NOMO-1 (cell line): ENCODE measurements around the gene ABCA6.
"Not testable (repeated sequence)": the region's sequence is repeated elsewhere in the genome, so short reads cannot be mapped to it uniquely, and the experiment has no call there.

ENCODE experiments used
- DNase-seq, 2 experiments: peaks; one replicate each; lab custom pipeline; 2025; ENCODE audit not compliant: unreplicated experiment in 2 of 2; lab: John Stamatoyannopoulos, UW

The ABCA6 gene, protein sequence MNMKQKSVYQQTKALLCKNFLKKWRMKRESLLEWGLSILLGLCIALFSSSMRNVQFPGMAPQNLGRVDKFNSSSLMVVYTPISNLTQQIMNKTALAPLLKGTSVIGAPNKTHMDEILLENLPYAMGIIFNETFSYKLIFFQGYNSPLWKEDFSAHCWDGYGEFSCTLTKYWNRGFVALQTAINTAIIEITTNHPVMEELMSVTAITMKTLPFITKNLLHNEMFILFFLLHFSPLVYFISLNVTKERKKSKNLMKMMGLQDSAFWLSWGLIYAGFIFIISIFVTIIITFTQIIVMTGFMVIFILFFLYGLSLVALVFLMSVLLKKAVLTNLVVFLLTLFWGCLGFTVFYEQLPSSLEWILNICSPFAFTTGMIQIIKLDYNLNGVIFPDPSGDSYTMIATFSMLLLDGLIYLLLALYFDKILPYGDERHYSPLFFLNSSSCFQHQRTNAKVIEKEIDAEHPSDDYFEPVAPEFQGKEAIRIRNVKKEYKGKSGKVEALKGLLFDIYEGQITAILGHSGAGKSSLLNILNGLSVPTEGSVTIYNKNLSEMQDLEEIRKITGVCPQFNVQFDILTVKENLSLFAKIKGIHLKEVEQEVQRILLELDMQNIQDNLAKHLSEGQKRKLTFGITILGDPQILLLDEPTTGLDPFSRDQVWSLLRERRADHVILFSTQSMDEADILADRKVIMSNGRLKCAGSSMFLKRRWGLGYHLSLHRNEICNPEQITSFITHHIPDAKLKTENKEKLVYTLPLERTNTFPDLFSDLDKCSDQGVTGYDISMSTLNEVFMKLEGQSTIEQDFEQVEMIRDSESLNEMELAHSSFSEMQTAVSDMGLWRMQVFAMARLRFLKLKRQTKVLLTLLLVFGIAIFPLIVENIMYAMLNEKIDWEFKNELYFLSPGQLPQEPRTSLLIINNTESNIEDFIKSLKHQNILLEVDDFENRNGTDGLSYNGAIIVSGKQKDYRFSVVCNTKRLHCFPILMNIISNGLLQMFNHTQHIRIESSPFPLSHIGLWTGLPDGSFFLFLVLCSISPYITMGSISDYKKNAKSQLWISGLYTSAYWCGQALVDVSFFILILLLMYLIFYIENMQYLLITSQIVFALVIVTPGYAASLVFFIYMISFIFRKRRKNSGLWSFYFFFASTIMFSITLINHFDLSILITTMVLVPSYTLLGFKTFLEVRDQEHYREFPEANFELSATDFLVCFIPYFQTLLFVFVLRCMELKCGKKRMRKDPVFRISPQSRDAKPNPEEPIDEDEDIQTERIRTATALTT (N-terminal part only)

DNA sequence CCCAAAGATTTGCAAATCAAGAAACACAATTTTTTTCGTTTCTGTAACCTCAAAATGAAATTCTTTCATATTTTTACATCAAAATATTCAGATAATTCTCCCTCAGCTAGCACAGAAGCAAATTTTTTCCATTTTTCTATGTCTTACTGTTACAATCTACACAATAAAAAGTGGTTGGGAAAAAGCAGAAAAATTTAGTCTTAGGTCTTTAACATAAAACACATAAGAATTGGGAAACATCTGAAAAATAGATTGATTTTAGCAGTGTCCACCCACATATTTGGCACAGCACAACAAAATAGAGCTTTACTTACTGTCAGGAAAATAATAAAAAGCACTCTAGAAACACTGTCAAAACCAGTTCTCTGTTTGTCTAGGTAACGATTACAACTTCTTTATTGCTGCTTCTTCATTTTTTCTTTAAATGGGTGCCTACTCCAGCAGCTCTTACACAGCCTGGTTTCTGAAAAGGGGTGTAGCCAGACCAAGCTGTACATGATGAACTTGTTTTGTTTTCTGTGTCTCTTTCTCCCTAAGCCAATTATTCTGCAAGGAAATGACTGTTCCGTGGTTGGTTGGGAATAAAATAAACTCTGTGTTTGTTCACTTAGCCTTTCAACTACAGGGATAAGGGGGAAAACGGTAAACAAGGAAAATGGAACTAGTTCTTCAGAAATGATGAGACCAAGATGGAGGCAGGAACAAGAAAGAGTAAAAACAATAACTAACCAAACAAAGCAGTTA, at the start of gene ABCA6:
TSS of gene ABCA6 (minus strand) at position 465 of the 744 bp plus-strand sequence. CDS start 1,192 bp downstream, outside the sequence.
- DNase-seq: peak in 1 of 2 experiments; percentile 14

DNA sequence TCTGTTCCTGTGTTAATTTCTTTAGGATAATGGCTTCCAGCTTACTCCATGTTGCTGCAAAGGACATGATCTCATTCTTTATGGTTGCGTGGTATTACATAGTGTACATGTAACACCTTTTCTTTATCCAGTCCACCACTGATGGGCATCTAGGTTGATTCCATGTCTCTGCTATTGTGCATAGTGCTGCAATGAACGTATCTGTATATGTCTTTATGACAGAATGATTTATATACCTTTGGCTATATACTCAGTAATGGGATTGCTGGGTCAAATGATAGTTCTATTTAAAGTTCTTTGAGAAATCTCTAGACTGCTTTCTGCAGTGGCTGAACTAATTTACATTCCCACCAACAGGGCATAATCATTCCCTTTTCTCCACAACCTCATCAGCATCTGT, 47.1 kb upstream of the ABCA6 start:
- no peak for DNase-seq

DNA sequence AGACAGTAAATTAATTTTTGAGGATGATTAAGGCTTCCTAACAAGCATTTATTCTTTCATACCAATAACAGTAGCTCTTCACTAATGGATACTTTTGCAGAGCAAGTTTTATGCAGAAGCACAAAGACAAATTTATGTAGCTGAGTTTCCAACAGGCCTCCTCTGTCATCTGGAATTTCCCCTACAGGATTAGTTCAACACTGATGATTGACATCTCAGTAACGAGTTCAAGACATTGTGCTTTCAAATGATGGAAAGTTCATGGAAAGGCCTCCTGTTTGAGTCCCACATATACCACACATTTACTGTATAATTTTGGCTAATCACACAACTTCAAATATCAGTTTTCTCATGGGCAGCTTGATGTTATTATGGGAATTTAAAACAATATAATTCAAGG, 46.4 kb upstream of the ABCA6 start:
- DNase-seq: no peak

DNA sequence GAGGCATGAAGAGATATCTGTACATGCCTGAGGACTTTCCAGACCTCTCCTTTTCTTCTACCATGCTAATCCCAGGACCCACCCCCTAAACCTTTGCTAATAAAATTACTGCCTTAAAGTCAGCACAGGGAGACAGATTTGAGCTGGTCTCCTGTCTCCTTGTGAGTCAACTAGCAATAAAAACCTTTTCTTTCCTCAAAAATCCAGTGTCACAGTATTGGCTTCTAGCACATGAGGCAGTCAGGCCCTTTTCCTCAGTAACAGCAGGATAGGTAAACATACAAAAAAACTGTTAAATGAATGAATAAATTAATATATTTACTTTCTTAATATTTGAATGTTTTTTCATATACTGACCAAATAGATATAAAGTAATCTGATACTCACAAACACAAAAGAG, 45.6 kb upstream of the ABCA6 start:
- no peak for DNase-seq

DNA sequence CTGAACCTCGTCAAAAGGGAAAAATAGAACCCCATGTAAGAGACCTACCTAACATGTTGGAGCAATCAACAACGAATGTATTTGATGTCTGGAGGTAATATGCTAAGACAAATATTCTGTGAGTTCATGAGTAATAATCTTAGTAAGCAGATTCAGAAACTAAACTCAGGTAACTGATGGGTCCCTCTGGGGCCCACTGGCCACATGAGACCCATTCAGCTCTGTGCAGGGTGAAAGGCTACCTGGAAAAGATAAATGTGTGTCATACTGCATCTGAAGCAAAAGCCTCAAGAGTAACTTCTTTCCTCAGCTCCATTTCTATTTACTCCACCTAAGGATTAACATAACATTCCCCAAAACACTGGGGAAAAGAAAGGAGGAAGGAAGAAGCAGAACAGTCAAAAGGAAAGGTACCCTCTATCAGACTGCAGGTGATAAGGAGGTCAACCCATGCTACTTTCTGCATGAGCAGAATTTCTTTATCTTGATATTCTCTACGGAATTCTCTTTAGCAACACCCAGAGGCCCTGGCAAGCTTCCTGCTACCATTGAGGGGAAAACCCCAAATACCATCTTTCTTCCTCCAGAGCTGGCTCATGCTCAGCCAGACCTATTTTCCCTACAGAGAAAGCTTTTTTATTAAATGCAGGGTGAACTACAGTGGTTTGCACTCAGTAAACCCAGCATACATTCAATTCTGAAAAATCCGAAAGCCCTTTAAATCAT, 37.7 kb upstream of the ABCA6 start:
- no peak for DNase-seq

DNA sequence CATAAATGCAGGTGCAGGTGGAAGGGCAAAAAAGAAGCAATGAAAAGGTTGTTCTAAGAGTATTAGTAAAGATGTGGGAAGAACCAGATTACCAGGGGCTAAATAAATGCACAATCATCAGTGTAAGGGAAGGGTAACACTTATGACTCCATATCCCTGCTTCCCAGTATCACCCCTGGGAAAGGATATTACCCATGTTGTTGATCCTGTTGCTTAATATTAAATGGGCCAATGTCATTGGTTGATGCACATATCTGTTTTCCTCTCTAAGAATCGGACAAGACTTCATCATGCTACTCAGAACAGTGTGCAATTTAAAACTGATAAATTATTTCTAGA, 34.7 kb upstream of the ABCA6 start:
- no peak for DNase-seq

DNA sequence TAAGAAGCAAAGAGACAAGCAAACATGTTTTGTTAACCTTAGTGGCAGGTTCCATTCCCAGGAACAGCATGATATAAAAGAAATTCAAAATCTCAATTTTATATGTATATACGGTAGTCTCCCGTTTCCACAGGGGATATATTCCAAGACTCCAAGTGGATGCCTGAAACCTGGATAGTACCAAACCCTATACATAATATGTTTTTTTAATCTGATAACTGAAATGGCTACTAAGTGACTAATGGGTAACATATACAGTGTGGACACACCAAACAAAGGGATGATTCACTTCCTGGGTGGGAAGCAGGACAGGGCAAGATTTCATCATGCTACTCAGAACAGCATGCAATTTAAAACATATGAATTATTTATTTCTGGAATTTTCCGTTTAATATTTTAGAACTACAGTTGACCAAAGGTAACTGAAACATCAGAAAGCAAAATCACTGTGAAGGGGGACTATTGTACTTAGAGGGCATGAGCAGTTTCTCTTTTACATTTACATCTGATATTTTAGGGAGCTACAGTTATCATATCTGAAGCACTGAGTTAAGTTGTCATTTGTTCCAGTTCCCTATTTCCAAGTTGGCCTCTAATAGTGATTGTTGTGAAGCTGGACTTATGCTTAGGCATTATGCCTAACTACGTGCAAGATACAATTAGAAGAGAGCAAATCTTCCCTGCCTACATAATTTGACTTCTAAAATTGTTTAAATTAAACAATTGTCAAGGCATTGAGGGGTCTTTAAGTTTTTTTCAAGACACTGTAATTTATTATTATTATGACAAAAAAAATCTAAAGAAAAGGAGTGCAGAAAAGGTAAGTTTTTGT, 34.1 kb upstream of the ABCA6 start:
- peak in 1 of 2 experiments; percentile 27 for DNase-seq

DNA sequence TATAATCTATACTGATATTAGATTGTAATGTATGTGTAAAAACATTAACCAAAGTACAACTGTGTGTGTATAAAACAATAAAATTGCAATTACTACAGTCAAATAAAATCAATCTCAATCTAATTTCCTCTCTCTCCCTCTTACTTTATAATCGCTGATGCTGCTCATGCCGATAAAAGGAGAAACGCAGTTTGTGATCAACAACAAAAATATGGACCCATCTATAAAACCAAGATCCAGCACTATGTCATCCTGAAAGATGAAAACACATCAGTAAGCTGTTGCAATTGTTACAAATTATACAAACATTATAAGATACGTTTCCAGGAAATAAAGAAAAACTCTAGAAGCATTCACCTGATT, 33.5 kb upstream of the ABCA6 start:
- DNase-seq: no peak

DNA sequence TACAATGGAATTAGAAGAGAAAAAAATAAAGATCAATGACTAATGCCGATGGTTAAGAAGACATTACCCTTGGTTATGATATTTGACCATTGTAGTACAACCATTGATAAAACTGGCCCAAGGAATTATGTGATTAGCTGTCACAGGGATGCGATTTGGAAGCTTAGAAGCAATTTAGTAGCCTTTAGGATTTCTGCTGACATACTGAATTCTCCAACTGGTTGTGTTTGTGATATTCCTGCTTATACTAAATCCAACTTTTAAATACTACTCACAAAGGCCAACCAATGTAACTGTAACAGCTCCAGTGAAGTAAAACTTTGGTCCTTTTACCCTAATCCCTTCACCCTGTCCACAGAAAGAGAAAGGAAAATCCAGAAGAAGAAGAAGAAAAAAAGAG, 31.4 kb upstream of the ABCA6 start:
- DNase-seq: no peak

DNA sequence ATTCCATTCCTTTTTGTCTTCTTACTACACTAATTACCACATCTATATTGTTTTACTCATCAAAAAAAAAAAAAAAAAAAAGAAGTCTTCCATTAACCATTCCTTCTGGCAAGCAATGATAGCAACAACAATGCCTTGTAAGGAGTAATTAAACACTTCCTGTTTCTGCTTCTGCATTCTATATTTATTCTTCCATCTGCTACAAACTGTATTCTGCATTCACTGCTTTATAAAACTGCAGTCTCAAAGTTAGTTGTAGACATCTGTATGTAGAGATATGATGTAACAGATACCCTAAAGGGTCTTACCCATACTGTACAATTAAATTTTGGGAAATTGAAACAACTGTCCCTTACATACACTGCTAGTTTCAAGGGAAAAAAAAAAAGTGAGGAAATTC, 28.7 kb upstream of the ABCA6 start:
- DNase-seq: peak; percentile 48 to 90

DNA sequence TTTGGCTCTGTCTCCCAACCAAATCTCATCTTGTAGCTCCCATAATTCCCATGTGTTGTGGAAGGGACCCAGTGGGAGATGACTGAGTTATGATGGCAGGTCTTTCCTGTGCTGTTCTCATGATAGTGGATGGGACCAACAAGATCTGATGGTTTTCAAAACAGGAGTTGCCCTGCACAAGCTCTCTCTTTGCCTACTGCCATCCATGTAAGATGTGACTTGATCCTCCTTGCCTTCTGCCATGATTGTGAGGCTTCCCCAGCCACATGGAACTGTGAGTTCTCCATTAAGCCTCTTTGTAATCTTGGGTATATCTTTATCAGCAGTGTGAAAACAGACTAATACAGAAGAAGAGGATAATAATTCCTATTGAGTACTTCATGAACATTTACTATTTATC, 26.9 kb upstream of the ABCA6 start:
- not testable (repeated sequence) for DNase-seq

DNA sequence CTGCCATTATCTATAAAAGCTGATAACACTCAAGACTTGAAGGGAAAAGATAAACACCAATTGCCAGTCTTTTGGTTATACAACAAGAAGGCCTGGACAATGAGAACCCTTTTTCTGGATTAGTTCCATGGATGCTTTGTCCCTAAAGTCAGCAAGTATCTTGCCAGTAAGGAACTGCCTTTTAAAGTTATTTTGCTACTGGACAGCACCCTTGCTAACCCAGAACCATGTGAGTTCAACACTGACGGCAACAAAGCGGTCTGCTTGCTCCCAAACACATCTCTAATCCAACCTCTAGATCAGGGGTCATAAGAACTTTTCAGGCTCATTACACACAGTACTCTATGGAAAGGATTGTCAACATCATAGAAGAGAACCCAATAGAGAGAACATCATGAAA, 25.3 kb upstream of the ABCA6 start:
- no peak for DNase-seq

DNA sequence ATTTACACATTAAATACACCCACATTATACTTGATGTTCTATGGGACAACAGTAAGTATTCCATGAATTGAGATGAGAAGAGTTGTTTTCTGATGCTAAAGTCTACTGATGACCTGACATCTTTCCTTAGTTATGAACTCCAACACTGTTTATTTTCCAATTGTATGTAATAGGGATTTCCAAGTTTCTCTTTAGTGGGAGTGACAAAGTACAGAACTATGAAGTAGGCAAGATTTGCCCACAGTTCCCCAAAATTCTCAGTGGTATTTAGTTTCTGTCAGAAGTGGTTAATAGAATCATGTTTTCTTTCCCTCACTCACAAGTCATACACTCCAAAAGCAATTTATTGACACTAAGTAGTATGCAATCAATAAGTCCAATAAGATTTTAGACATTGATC, 22.5 kb upstream of the ABCA6 start:
- no peak for DNase-seq

DNA sequence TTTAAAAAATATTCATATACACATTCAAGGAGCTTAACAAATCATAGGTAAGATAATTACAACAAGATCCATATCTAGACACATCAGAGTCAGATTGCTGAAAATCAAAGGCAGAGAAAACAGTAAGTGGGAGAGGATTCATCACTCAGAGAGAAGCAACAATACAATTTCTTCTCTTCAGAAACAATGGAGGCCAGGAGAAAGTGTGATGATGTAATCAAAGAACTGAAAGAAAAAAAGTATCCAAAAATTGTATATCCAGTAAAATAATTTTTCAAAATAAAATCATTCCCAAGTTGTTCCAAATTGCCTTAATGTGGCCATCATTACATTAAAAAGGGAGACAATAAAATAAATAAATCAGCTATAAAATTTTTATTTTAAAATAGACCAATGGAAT, 17.7 kb upstream of the ABCA6 start:
- no peak for DNase-seq

DNA sequence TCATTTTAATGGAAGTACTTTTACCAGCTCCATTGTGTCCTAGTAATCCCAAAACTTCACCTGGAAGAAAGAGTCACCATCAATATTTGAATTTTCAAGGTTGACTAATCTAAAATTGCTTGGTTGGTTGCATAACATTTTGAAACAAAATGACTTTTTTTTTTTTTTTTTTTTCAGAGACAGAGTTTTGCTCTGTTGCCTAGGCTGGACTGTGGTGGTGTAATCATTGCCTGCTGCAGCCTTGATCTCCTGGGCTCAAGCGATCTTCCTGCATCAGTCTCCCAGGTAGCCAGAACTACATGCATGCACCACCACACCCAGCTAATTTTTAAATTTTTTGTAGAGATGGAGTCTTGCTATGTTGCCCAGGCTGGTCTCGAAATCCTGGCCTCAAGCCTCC, 12.6 kb upstream of the ABCA6 start:
- no peak for DNase-seq

DNA sequence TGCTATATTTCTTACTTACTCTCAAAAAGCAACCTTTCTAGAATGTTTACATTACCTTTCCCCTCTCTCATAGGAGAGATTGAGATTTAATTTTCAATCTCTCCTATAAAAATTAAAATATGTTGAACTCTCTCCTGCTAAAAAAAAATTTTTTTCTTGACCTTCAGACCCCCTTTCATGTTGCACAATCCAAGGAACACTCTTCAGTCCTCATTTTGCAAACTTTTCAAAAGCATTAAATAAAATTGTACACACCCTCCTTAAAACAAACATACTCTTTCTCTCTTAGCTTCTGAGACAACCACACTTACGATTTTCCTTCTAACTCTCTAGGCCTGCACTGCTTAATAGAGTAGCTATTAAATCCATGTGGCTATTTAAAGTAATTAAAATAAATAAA, 8.6 kb upstream of the ABCA6 start:
- DNase-seq: no peak

DNA sequence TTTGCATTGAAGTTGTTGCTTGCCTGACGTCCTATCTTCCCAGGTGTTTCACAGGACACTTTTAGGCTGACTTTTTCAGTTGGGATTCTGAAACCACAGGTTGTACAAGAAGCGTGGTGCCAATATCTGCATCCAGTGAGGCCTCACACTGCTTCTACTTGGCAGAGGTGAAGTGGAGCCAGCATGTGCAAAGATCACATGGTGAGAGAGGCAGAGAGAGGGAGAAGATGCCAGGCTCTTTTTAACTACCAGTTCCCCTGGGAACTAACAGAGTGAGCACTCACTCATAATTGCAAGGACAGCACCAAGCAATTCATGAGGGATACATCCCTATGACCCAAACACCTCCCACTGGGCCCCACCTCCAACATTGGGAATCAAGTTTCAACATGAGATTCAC, 5.8 kb upstream of the ABCA6 start:
- DNase-seq: no peak

DNA sequence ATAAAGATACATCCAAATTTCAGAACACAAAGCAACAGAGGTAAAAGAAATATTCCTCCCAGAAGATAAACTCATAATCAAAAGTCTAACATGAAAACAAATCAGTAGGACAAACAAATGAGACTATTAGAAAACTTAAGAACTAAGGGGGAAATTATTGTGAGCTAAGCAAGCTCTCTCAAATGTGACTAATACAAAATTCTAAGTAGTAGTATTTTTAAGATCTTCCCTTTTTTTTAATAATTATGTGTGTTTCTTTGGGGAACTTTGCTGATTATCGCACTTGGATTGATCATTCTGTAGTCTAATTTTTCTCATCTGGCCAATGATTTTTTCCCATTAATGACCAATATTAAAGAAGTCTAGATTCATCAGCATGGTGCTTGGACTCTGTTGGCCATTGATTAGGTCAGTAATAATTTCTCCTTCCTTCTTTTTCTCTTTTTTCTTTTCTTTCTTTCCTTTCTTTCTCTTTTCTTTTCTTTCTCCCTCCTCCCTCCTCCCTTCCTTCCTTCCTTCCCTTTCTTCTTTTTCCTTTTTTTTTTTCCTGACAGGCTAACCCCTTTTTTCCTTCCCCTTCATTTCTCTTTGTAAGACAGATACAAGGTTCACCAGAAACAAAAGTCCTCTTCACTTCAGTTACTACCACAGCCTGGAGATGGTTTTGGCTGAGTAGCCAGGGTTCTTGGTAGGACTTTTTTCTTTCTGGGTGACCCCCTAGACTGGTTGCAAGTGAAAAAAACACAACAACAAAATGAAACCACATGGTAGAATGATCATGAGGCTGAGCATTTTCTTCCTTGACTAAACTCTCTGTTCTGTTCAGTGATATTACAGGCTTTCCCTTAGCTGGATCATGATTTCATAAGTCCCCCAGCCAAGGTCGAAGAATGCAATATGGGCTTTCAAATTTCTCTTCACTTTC, 2.9 kb upstream of the ABCA6 start:
- no peak for DNase-seq
